ENCODE results near the gene DIP2C. TPM values are rescaled to one million over a fixed set of nuclear protein-coding genes. Genes with fewer than 3 reads are reported as not detected.

The DIP2C gene
- total RNA-seq, 1 experiment from 2014 or later = 11.0 TPM

DNA sequence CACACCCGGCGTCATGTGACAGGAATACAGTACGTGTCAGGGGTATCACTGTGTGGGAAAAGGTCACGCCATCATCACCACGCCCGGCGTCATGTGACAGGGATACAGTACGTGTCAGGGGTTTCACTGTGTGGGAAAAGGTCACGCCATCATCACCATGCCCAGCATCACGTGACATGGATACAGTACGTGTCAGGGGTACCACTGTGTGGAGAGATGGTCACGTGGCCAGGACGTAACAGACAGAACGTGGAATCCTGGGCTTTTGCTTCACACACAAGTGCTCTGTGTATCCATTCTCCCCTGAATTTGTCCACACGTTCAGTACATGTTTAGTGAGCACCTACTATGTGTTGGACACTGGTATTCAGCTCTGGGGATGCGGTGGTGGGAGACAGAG is 34.5 kb upstream of the DIP2C start:
- no TSS peak for BruUV-seq (replicated peaks)
- no peak overlapping the region for H3K27ac Mint-ChIP-seq (ENCODE audit: unreplicated experiment)

DNA sequence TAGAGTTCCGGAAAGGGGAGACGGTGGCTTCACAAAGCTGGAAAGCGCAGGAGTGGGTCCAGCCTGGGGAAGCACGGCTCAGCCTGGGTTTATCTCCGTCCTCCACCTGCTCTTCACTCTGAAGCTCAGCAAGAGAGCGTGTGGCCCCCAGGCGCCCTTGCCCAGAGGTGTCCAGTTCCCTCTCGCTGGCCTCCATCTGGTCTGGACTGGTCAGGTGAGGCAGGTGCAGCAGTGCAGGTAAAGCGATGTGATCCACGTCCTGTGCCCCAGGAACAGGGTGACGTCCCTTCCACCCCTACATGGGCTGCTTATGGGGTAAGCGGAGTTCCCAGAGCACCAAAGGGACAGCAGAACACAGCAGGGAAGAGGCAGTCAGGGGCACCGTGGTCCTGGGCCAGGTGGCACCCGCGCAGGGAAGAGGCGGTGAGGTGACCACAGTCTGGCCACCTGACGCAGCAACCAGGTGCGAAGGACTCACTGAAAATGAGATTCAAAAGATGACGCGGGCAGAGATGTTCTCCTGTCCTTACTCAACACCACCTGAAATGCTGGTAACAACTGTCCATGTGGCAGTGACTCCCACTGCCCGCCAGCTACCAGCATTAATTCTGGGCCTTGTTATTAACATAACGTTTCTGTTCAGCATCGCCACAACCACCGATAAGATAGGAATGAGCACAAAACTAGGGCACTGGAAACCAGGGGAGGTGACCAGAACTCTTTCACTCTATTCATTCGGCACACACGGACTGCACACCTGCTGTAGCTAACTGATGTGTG is 33.0 kb upstream of the DIP2C start:
- no peaks in the 10 kb centered on the region for H3K4me1 Mint-ChIP-seq (ENCODE audit: low read depth, unreplicated experiment)
- intact Hi-C loops (cut with micrococcal nuclease; ENCODE audit: unreplicated experiment) = no loop called here
- H3K27me3 Mint-ChIP-seq (ENCODE audit: unreplicated experiment) = peaks cover 24% of the 10 kb centered on the region
- TF ChIP-seq, protein P1, sequence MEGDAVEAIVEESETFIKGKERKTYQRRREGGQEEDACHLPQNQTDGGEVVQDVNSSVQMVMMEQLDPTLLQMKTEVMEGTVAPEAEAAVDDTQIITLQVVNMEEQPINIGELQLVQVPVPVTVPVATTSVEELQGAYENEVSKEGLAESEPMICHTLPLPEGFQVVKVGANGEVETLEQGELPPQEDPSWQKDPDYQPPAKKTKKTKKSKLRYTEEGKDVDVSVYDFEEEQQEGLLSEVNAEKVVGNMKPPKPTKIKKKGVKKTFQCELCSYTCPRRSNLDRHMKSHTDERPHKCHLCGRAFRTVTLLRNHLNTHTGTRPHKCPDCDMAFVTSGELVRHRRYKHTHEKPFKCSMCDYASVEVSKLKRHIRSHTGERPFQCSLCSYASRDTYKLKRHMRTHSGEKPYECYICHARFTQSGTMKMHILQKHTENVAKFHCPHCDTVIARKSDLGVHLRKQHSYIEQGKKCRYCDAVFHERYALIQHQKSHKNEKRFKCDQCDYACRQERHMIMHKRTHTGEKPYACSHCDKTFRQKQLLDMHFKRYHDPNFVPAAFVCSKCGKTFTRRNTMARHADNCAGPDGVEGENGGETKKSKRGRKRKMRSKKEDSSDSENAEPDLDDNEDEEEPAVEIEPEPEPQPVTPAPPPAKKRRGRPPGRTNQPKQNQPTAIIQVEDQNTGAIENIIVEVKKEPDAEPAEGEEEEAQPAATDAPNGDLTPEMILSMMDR (IDR thresholded peaks at IDR 0.05; ENCODE audit: unreplicated experiment) = no peak
- no peaks in the 10 kb centered on the region for H3K36me3 Mint-ChIP-seq (ENCODE audit: insufficient read depth, unreplicated experiment)
- H3K9me3 Mint-ChIP-seq (ENCODE audit: low read depth, unreplicated experiment) = no peaks in the 10 kb centered on the region
- no peak overlapping the region for H3K27ac Mint-ChIP-seq (ENCODE audit: unreplicated experiment)
- CTCF ChIA-PET = no interaction called here
- BruUV-seq (replicated peaks) = no TSS peak
- H3K4me3 Mint-ChIP-seq (ENCODE audit: low read depth, unreplicated experiment) = no peak overlapping the region
- DNase-seq = no peak

More for the DNA sequence above, 34.5 kb upstream of the DIP2C start:
- Mint-ChIP-seq H3K36me3 (ENCODE audit: insufficient read depth, unreplicated experiment) (no peaks in the 10 kb centered on the region), H3K4me3 (ENCODE audit: low read depth, unreplicated experiment) (no peak overlapping the region), H3K27me3 (ENCODE audit: unreplicated experiment) (peaks cover 13% of the 10 kb centered on the region), H3K4me1 (ENCODE audit: low read depth, unreplicated experiment) (no peaks in the 10 kb centered on the region), H3K9me3 (ENCODE audit: low read depth, unreplicated experiment) (no peaks in the 10 kb centered on the region)
- CTCF ChIA-PET = no interaction called here
- intact Hi-C loops (cut with micrococcal nuclease; ENCODE audit: unreplicated experiment) = no loop called here
- no peak for DNase-seq
- TF ChIP-seq, protein P1 (IDR thresholded peaks at IDR 0.05; ENCODE audit: unreplicated experiment) = no peak

DNA sequence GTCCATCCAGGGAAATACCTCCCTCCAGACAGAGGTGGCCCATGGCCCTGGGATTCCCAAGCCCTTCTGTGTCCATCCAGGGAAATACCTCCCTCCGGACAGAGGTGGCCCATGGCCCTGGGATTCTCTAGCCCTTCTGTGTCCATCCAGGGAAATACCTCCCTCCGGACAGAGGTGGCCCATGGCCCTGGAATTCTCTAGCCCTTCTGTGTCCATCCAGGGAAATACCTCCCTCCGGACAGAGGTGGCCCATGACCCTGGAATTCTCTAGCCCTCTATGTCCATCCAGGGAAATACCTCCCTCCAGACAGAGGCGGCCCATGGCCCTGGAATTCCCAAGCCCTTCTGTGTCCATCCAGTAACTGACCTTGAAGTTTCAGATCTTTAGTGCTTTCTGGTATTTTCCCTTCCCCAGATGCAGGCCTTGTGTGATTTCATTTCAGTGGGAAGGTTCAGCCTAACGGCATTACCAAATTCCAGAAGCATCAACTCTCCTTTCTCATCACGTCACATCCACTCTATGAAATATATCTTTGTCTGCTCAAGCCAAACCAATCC is 28.8 kb upstream of the DIP2C start:
- Mint-ChIP-seq H3K36me3 (ENCODE audit: insufficient read depth, unreplicated experiment) (no peaks in the 10 kb centered on the region), H3K4me1 (ENCODE audit: low read depth, unreplicated experiment) (no peaks in the 10 kb centered on the region), H3K27me3 (ENCODE audit: unreplicated experiment) (peaks cover 13% of the 10 kb centered on the region), H3K27ac (ENCODE audit: unreplicated experiment) (no peak overlapping the region), H3K9me3 (ENCODE audit: low read depth, unreplicated experiment) (peaks cover 3% of the 10 kb centered on the region), H3K4me3 (ENCODE audit: low read depth, unreplicated experiment) (no peak overlapping the region)
- TF ChIP-seq, protein P1 (IDR thresholded peaks at IDR 0.05; ENCODE audit: unreplicated experiment) = no peak
- DNase-seq = no peak
- no TSS peak for BruUV-seq (replicated peaks)
- CTCF ChIA-PET = no interaction called here
- intact Hi-C loops (cut with micrococcal nuclease; ENCODE audit: unreplicated experiment) = no loop called here

DNA sequence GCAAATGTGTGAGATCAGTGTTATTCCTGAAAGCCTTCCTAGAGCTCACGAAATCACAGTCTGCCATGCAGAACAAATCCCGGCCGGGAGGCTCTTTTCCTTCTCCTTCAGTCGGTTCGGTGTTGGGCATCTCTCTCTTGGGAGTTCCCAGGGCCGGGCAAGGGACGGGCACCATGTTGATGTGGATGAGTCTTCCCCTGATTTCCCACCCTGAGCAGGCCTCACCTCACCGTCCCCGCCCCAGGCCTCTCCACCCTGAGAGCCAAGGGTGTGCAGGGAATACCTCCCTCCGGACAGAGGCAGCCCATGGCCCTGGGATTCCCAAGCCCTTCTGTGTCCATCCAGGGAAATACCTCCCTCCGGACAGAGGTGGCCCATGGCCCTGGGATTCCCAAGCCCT is 28.0 kb upstream of the DIP2C start:
- Mint-ChIP-seq H3K27ac (ENCODE audit: unreplicated experiment) (no peak overlapping the region), H3K36me3 (ENCODE audit: insufficient read depth, unreplicated experiment) (no peaks in the 10 kb centered on the region), H3K4me3 (ENCODE audit: low read depth, unreplicated experiment) (no peak overlapping the region), H3K4me1 (ENCODE audit: low read depth, unreplicated experiment) (no peaks in the 10 kb centered on the region), H3K9me3 (ENCODE audit: low read depth, unreplicated experiment) (peaks cover 3% of the 10 kb centered on the region), H3K27me3 (ENCODE audit: unreplicated experiment) (peaks cover 13% of the 10 kb centered on the region)
- TF ChIP-seq, protein P1 (IDR thresholded peaks at IDR 0.05; ENCODE audit: unreplicated experiment) = no peak
- no peak for DNase-seq
- no TSS peak for BruUV-seq (replicated peaks)
- CTCF ChIA-PET = no interaction called here
- intact Hi-C loops (cut with micrococcal nuclease; ENCODE audit: unreplicated experiment) = no loop called here

Measured in Calu3 (cell line).